ENCODE measurements around the gene TMEM239.

GRCh38 chr20:2858591-2858990 is 42.4 kb downstream of the TMEM239 start:
- TF ChIP-seq POLR2AphosphoS5 (IDR thresholded peaks at IDR 0.05): no peak
- TF ChIP-seq CTCF (IDR thresholded peaks at IDR 0.05): no peak
- no peak for TF ChIP-seq POLR2A (IDR thresholded peaks at IDR 0.05; ENCODE audit: low read depth)
- no peak for TF ChIP-seq EP300 (IDR thresholded peaks at IDR 0.05)

Data from esophagus muscularis mucosa (tissue), 4 donors.